BLaER1 treated with 17β-estradiol and CSF1 and Interleukin-3, amounts not matched to agents 10 nM and 100 nM (cell line): ENCODE measurements around the gene ITGAV.

Experiments
- H3K27ac ChIP-seq, 11 experiments: shearing (Covaris generic); formaldehyde crosslinking; 2 replicates each; pipeline ENCODE4 v1.8.1; 2022
- H3K27me3 ChIP-seq, 11 experiments: shearing (Covaris generic); formaldehyde crosslinking; 2 replicates each; pipeline ENCODE4 v1.8.1; 2022
- H3K36me3 ChIP-seq, 11 experiments: shearing (Covaris generic); formaldehyde crosslinking; 2 replicates each; pipeline ENCODE4 v1.8.1; 2022
- H3K4me1 ChIP-seq, 10 experiments: shearing (Covaris generic); formaldehyde crosslinking; 2 replicates each; pipeline ENCODE4 v1.8.1; 2022
- H3K4me2 ChIP-seq, 11 experiments: shearing (Covaris generic); formaldehyde crosslinking; 2 replicates each; pipeline ENCODE4 v1.8.1; 2022
- H3K4me3 ChIP-seq, 10 experiments: shearing (Covaris generic); formaldehyde crosslinking; 2 replicates each; pipeline ENCODE4 v1.8.1; 2022
- H3K9ac ChIP-seq, 11 experiments: shearing (Covaris generic); formaldehyde crosslinking; 2 replicates each; pipeline ENCODE4 v1.8.1; 2022
- H3K9me3 ChIP-seq, 11 experiments: shearing (Covaris generic); formaldehyde crosslinking; replicated peaks in 1 of 11; 2 replicates each; pipeline ENCODE4 v1.8.1; 2022
- H4K20me1 ChIP-seq, 11 experiments: shearing (Covaris generic); formaldehyde crosslinking; 2 replicates each; pipeline ENCODE4 v1.8.1; 2022
- Cebpa-rat ChIP-seq, 11 experiments: shearing (Covaris generic); IDR thresholded peaks; 2 replicates each; pipeline ENCODE4 v1.8.1; 2022

ITGAV gene

GRCh38 chr2:186691900-186692299 lies 102.0 kb downstream of the ITGAV start:
- H3K9ac ChIP-seq = no peak overlapping the region
- H3K36me3 ChIP-seq = no peaks in the 10 kb centered on the region; a peak in 1 of 22 replicates
- peaks cover 21 to 36% (median 29%) of the 10 kb centered on the region in 11 experiments for H3K9me3 ChIP-seq
- no peak overlapping the region for H3K27ac ChIP-seq
- H3K4me2 ChIP-seq = no peak overlapping the region
- H4K20me1 ChIP-seq = no peaks in the 10 kb centered on the region
- no peak overlapping the region for H3K4me3 ChIP-seq
- peaks cover 12 to 26% (median 21%) of the 10 kb centered on the region in 10 experiments; a peak in 18 of 20 replicates for H3K4me1 ChIP-seq
- H3K27me3 ChIP-seq = peaks cover 7 to 16% (median 13%) of the 10 kb centered on the region in 11 experiments; a peak in 13 of 22 replicates
- no peak for TF ChIP-seq Cebpa-rat (IDR thresholded peaks at IDR 0.05)

- H3K27ac ChIP-seq = peak overlapping the region in 8 of 11 experiments; percentile 51 to 75 (median 64); a peak in 10 of 22 replicates
- no peaks in the 10 kb centered on the region for H4K20me1 ChIP-seq
- H3K4me3 ChIP-seq = peak overlapping the region; percentile 67 to 81 (median 74)
- peaks cover 6 to 21% (median 14%) of the 10 kb centered on the region in 11 experiments; a peak in 21 of 22 replicates for H3K9me3 ChIP-seq
- H3K27me3 ChIP-seq = peaks cover 7 to 16% (median 13%) of the 10 kb centered on the region in 11 experiments; a peak in 13 of 22 replicates
- no peaks in the 10 kb centered on the region for H3K36me3 ChIP-seq
- TF ChIP-seq Cebpa-rat (IDR thresholded peaks at IDR 0.05) = no peak
- H3K9ac ChIP-seq = peak overlapping the region; percentile 70 to 82 (median 79)
- peaks cover 12 to 26% (median 21%) of the 10 kb centered on the region in 10 experiments; a peak in 18 of 20 replicates for H3K4me1 ChIP-seq
- H3K4me2 ChIP-seq = peak overlapping the region; percentile 82 to 99 (median 90)
Measured at GRCh38 chr2:186693446-186693832, 103.6 kb downstream of the ITGAV start.

- H3K4me3 ChIP-seq = peak overlapping the region in 5 of 10 experiments; percentile 67 to 81 (median 71); a peak in 5 of 20 replicates
- H3K4me2 ChIP-seq = peak overlapping the region; percentile 82 to 99 (median 90)
- peaks cover 7 to 16% (median 13%) of the 10 kb centered on the region in 11 experiments; a peak in 13 of 22 replicates for H3K27me3 ChIP-seq
- H3K9me3 ChIP-seq = peaks cover 0 to 3% (median 0%) of the 10 kb centered on the region in 11 experiments; a peak in 1 of 22 replicates
- no peaks in the 10 kb centered on the region for H3K36me3 ChIP-seq
- no peak overlapping the region for H3K27ac ChIP-seq
- H4K20me1 ChIP-seq = no peaks in the 10 kb centered on the region
- H3K4me1 ChIP-seq = peaks cover 12 to 26% (median 21%) of the 10 kb centered on the region in 10 experiments; a peak in 18 of 20 replicates
- no peak for TF ChIP-seq Cebpa-rat (IDR thresholded peaks at IDR 0.05)
- peak overlapping the region in 4 of 11 experiments; percentile 76 to 80 (median 80); a peak in 7 of 22 replicates for H3K9ac ChIP-seq
Measured at GRCh38 chr2:186695081-186695756, 105.4 kb downstream of the ITGAV start.

GRCh38 chr2:186696290-186696689 lies 106.4 kb downstream of the ITGAV start:
- no peak overlapping the region for H3K4me3 ChIP-seq
- H3K27me3 ChIP-seq = peaks cover 7 to 16% (median 13%) of the 10 kb centered on the region in 11 experiments; a peak in 13 of 22 replicates
- no peaks in the 10 kb centered on the region for H3K9me3 ChIP-seq

GRCh38 chr2:186696804-186697203 lies 106.9 kb downstream of the ITGAV start:
- no peak overlapping the region for H3K4me2 ChIP-seq
- peaks cover 7 to 16% (median 13%) of the 10 kb centered on the region in 11 experiments; a peak in 13 of 22 replicates for H3K27me3 ChIP-seq
- H4K20me1 ChIP-seq = no peaks in the 10 kb centered on the region
- no peaks in the 10 kb centered on the region for H3K36me3 ChIP-seq
- TF ChIP-seq Cebpa-rat (IDR thresholded peaks at IDR 0.05) = no peak
- H3K4me1 ChIP-seq = peaks cover 12 to 18% (median 15%) of the 10 kb centered on the region in 10 experiments; a peak in 18 of 20 replicates
- H3K9me3 ChIP-seq = no peaks in the 10 kb centered on the region
- H3K4me3 ChIP-seq = no peak overlapping the region
- no peak overlapping the region for H3K9ac ChIP-seq
- no peak overlapping the region for H3K27ac ChIP-seq

More at GRCh38 chr2:186696290-186696689, 106.4 kb downstream of the ITGAV start:
- H3K27ac ChIP-seq = no peak overlapping the region
- TF ChIP-seq Cebpa-rat (IDR thresholded peaks at IDR 0.05) = no peak
- H3K9ac ChIP-seq = no peak overlapping the region
- H3K4me1 ChIP-seq = peaks cover 12 to 20% (median 16%) of the 10 kb centered on the region in 10 experiments; a peak in 18 of 20 replicates
- no peaks in the 10 kb centered on the region for H4K20me1 ChIP-seq
- no peaks in the 10 kb centered on the region for H3K36me3 ChIP-seq
- H3K4me2 ChIP-seq = no peak overlapping the region

- H3K4me3 ChIP-seq = no peak overlapping the region
- no peaks in the 10 kb centered on the region for H3K9me3 ChIP-seq
- H4K20me1 ChIP-seq = no peaks in the 10 kb centered on the region
- H3K9ac ChIP-seq = no peak overlapping the region
- no peak for TF ChIP-seq Cebpa-rat (IDR thresholded peaks at IDR 0.05)
- H3K36me3 ChIP-seq = no peaks in the 10 kb centered on the region
- no peak overlapping the region for H3K27ac ChIP-seq
- H3K4me1 ChIP-seq = peaks cover 12 to 18% (median 15%) of the 10 kb centered on the region in 10 experiments; a peak in 18 of 20 replicates
- peaks cover 7 to 16% (median 13%) of the 10 kb centered on the region in 11 experiments; a peak in 13 of 22 replicates for H3K27me3 ChIP-seq
- no peak overlapping the region for H3K4me2 ChIP-seq
Measured at GRCh38 chr2:186697536-186697935, 107.7 kb downstream of the ITGAV start.

- no peak for TF ChIP-seq Cebpa-rat (IDR thresholded peaks at IDR 0.05)
- Histone ChIP-seq H3K9ac (no peak overlapping the region), H3K27me3 (peaks cover 3 to 8% (median 6%) of the 10 kb centered on the region in 11 experiments; a peak in 11 of 22 replicates), H3K4me1 (peaks cover 6 to 10% (median 8%) of the 10 kb centered on the region in 10 experiments; a peak in 17 of 20 replicates), H4K20me1 (no peaks in the 10 kb centered on the region), H3K36me3 (no peaks in the 10 kb centered on the region), H3K9me3 (no peaks in the 10 kb centered on the region), H3K4me3 (no peak overlapping the region), H3K27ac (no peak overlapping the region), H3K4me2 (no peak overlapping the region)
Measured at GRCh38 chr2:186699742-186700141, 109.9 kb downstream of the ITGAV start.

- no peak overlapping the region for H3K9ac ChIP-seq
- TF ChIP-seq Cebpa-rat (IDR thresholded peaks at IDR 0.05) = no peak
- no peak overlapping the region for H3K4me2 ChIP-seq
- no peaks in the 10 kb centered on the region for H3K36me3 ChIP-seq
- no peaks in the 10 kb centered on the region for H4K20me1 ChIP-seq
- H3K27me3 ChIP-seq = no peaks in the 10 kb centered on the region
- peaks cover 0 to 6% (median 0%) of the 10 kb centered on the region in 10 experiments; a peak in 1 of 20 replicates for H3K4me1 ChIP-seq
- no peak overlapping the region for H3K27ac ChIP-seq
- no peak overlapping the region for H3K4me3 ChIP-seq
- H3K9me3 ChIP-seq = no peaks in the 10 kb centered on the region
Measured at GRCh38 chr2:186702006-186702405, 112.2 kb downstream of the ITGAV start.

- TF ChIP-seq Cebpa-rat (IDR thresholded peaks at IDR 0.05) = no peak
- H3K27me3 ChIP-seq = no peaks in the 10 kb centered on the region
Measured at GRCh38 chr2:186702501-186702900, 112.6 kb downstream of the ITGAV start.

More at GRCh38 chr2:186702501-186702900, 112.6 kb downstream of the ITGAV start:
- no peaks in the 10 kb centered on the region for H3K36me3 ChIP-seq
- no peaks in the 10 kb centered on the region for H3K9me3 ChIP-seq
- no peak overlapping the region for H3K9ac ChIP-seq
- H4K20me1 ChIP-seq = no peaks in the 10 kb centered on the region
- no peak overlapping the region for H3K27ac ChIP-seq
- H3K4me2 ChIP-seq = no peak overlapping the region
- H3K4me3 ChIP-seq = no peak overlapping the region
- peaks cover 0 to 6% (median 0%) of the 10 kb centered on the region in 10 experiments; a peak in 1 of 20 replicates for H3K4me1 ChIP-seq
